HL-60 (cell line): ENCODE results near the gene RHOXF2B.
"Not testable (repeated sequence)": the region's sequence is repeated elsewhere in the genome, so short reads cannot be mapped to it uniquely, and the experiment has no call there.

Experiments
- DNase-seq, 2 experiments: peaks; one replicate each; pipeline ENCODE4 v3.0.0-alpha.2; 2010 to 2020; ENCODE audit warnings: low read depth in 1 of 2, low spot score in 1 of 2
- H3K27ac ChIP-seq: fragments of 250-450 bp; sonication (Bioruptor Pico); replicated peaks from 2 replicates; pipeline ENCODE4 v1.5.1; 2020; ENCODE audit warnings: mild to moderate bottlenecking, moderate library complexity
- H3K27me3 ChIP-seq: fragments of 250-450 bp; sonication (Bioruptor Pico); 2 replicates; pipeline ENCODE4 v1.5.1; 2021; ENCODE audit warnings: mild to moderate bottlenecking, moderate library complexity; ENCODE audit not compliant: insufficient read depth, poor library complexity, severe bottlenecking
- H3K4me3 ChIP-seq: replicated peaks from 2 replicates; pipeline ENCODE4 v1.5.1; 2011; ENCODE audit warnings: mild to moderate bottlenecking, control low read depth, low read length; ENCODE audit not compliant: insufficient read depth
- GABPA ChIP-seq: IDR thresholded peaks from 2 replicates; pipeline ENCODE4 v1.6.1; 2012; ENCODE audit warnings: low read depth
- POLR2AphosphoS5 ChIP-seq: IDR thresholded peaks from 2 replicates; pipeline ENCODE4 v1.6.1; 2012; ENCODE audit warnings: low read depth
- SPI1 ChIP-seq: IDR thresholded peaks from 2 replicates; pipeline ENCODE4 v1.6.1; 2012; ENCODE audit warnings: low read depth, mild to moderate bottlenecking, borderline replicate concordance
- long read RNA-seq: library from polyadenylated mRNA; unstranded; transcript quantifications from one replicate; pipeline ENCODE4 v2.0.0, GENCODE V29; 2020
- TF ChIP-seq, protein P1 (sequence below): IDR thresholded peaks from one replicate; pipeline ENCODE4 v1.5.1; 2011; ENCODE audit warnings: low read length, control low read depth, inconsistent platforms; ENCODE audit not compliant: insufficient read depth
- TF ChIP-seq, protein P2 (sequence below): IDR thresholded peaks from 2 replicates; pipeline ENCODE4 v1.6.1; 2012; ENCODE audit warnings: low read depth; ENCODE audit not compliant: insufficient replicate concordance

The RHOXF2B gene
- long read RNA-seq, partial matches to known transcripts, result 5 of 8 reads
- long read RNA-seq, other reads (novel, unspliced or antisense), result 3 of 8 reads

DNA sequence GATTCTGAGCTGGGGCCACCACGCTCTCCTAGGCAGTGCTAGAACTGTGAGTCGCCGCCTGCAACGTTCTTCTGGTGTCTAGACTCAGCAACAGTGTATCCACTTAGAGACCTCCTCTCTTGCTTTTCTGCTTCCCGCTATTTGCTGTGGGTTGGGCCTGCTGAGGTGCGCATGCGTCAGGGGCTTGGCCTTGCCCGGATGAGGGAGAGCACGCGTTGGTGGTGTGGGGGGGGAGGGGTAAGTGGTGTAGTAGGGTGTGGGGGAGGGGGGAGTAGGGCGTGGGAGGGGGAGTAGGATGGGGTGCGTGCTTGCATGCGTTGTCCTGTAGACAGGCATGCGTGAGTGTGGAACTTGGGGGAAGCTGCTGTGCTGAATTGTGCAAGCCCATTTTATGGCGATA is at the start of gene RHOXF2B:
Gene RHOXF2B (minus strand): TSS at position 101 of the 400 bp plus-strand sequence. CDS start 138 bp downstream, outside the sequence.
- not testable (repeated sequence) for H3K4me3 ChIP-seq, H3K27ac ChIP-seq, DNase-seq, H3K27me3 ChIP-seq

DNA sequence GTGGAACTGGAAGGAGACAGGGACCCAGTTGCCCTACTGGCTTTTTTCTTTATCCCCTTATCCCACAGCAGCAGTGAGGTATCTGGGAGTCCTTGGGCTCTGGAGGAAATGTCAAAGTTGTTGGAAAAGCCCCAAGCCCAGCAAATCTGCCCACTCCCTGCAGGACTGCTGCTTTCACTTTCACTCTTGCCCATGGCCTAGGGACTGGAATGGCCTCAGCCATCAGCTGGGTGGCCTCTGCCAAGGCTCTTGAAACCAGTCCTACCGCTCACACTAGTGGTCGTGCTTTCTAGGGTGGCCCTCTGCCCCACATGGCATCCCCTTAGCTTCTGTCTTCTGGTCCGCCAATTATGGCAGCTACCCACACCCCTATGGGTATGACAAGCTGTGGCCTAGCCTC is 48.0 kb upstream of the RHOXF2B start:
- Histone ChIP-seq H3K27ac (no peak overlapping the region), H3K4me3 (no peak overlapping the region), H3K27me3 (peaks cover 2% of the 10 kb centered on the region)
- no peak for TF ChIP-seq GABPA
- no peak for TF ChIP-seq POLR2AphosphoS5
- no peak for TF ChIP-seq SPI1
- TF ChIP-seq, protein P1, sequence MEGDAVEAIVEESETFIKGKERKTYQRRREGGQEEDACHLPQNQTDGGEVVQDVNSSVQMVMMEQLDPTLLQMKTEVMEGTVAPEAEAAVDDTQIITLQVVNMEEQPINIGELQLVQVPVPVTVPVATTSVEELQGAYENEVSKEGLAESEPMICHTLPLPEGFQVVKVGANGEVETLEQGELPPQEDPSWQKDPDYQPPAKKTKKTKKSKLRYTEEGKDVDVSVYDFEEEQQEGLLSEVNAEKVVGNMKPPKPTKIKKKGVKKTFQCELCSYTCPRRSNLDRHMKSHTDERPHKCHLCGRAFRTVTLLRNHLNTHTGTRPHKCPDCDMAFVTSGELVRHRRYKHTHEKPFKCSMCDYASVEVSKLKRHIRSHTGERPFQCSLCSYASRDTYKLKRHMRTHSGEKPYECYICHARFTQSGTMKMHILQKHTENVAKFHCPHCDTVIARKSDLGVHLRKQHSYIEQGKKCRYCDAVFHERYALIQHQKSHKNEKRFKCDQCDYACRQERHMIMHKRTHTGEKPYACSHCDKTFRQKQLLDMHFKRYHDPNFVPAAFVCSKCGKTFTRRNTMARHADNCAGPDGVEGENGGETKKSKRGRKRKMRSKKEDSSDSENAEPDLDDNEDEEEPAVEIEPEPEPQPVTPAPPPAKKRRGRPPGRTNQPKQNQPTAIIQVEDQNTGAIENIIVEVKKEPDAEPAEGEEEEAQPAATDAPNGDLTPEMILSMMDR, result no peak
- TF ChIP-seq, protein P2, sequence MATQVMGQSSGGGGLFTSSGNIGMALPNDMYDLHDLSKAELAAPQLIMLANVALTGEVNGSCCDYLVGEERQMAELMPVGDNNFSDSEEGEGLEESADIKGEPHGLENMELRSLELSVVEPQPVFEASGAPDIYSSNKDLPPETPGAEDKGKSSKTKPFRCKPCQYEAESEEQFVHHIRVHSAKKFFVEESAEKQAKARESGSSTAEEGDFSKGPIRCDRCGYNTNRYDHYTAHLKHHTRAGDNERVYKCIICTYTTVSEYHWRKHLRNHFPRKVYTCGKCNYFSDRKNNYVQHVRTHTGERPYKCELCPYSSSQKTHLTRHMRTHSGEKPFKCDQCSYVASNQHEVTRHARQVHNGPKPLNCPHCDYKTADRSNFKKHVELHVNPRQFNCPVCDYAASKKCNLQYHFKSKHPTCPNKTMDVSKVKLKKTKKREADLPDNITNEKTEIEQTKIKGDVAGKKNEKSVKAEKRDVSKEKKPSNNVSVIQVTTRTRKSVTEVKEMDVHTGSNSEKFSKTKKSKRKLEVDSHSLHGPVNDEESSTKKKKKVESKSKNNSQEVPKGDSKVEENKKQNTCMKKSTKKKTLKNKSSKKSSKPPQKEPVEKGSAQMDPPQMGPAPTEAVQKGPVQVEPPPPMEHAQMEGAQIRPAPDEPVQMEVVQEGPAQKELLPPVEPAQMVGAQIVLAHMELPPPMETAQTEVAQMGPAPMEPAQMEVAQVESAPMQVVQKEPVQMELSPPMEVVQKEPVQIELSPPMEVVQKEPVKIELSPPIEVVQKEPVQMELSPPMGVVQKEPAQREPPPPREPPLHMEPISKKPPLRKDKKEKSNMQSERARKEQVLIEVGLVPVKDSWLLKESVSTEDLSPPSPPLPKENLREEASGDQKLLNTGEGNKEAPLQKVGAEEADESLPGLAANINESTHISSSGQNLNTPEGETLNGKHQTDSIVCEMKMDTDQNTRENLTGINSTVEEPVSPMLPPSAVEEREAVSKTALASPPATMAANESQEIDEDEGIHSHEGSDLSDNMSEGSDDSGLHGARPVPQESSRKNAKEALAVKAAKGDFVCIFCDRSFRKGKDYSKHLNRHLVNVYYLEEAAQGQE, result no peak
- no peak for DNase-seq

- Histone ChIP-seq H3K27me3 (peaks cover 2% of the 10 kb centered on the region), H3K4me3 (no peak overlapping the region), H3K27ac (no peak overlapping the region)
- TF ChIP-seq, protein P2, result no peak
- TF ChIP-seq, protein P1, result no peak
- no peak for TF ChIP-seq SPI1
- no peak for TF ChIP-seq POLR2AphosphoS5
- no peak for TF ChIP-seq GABPA
- DNase-seq, result no peak
Measured at GRCh38 chrX:120120223-120120622, 42.7 kb upstream of the RHOXF2B start.

GRCh38 chrX:120115438-120115963 is 38.0 kb upstream of the RHOXF2B start, which contains the start of gene RHOXF1:
Gene RHOXF1 (minus strand): TSS chrX:120115913. CDS start chrX:120115862, 51 bp downstream.
- Histone ChIP-seq H3K4me3 (no peak within 1 kb of the TSS), H3K27me3 (no peaks in the 10 kb centered on the region), H3K27ac (no peak within 1 kb of the TSS)
- DNase-seq, result no peak
- no peak for TF ChIP-seq GABPA
- TF ChIP-seq POLR2AphosphoS5, result no peak
- TF ChIP-seq, protein P1, result no peak
- TF ChIP-seq, protein P2, result no peak
- no peak for TF ChIP-seq SPI1
